ENCODE measurements around the gene CCDC85A. TPM values are rescaled to one million over a fixed set of nuclear protein-coding genes. Genes with fewer than 3 reads are reported as not detected.

The CCDC85A gene
- polyA plus RNA-seq, 1 donor (not counting 4 experiments of a cell fraction or from before 2014, with no cell fraction given), result not detected

GRCh38 chr2:56338232-56338631, 154.4 kb downstream of the CCDC85A start:
- no peak overlapping the region for H2AFZ ChIP-seq (ENCODE audit: control insufficient read depth, low read length)
- TF ChIP-seq CTCF (optimal IDR thresholded peaks at IDR 0.05 in 1 of 3, IDR thresholded peaks at IDR 0.05 in 1 of 3, conservative IDR thresholded peaks at IDR 0.05 in 1 of 3; ENCODE audit: extremely low read depth in 1 of 3, insufficient read depth in 2 of 3, low read length in 3 of 3) (no peak), EZH2 (IDR thresholded peaks at IDR 0.05; ENCODE audit: low read length) (no peak)
- H3K4me1 ChIP-seq (ENCODE audit: control insufficient read depth, extremely low read depth, insufficient read depth, low read length), result no peaks in the 10 kb centered on the region

GRCh38 chr2:56344771-56345170, 161.0 kb downstream of the CCDC85A start:
- no peaks in the 10 kb centered on the region for H3K36me3 ChIP-seq (ENCODE audit: control insufficient read depth in 2 of 2, extremely low read depth in 1 of 2, insufficient read depth in 2 of 2, low read length in 2 of 2)
- H3K4me3 ChIP-seq (ENCODE audit: control insufficient read depth in 2 of 3, extremely low read depth in 1 of 3, insufficient read depth in 2 of 3, low read depth in 1 of 3, low read length in 3 of 3), result no peak overlapping the region
- no peaks in the 10 kb centered on the region for H4K20me1 ChIP-seq (ENCODE audit: control insufficient read depth, extremely low read depth, insufficient read depth, low read length)
- no peak overlapping the region for H3K4me2 ChIP-seq (ENCODE audit: control insufficient read depth, extremely low read depth, insufficient read depth, low read depth, low read length)
- no peaks in the 10 kb centered on the region for H3K9me1 ChIP-seq (ENCODE audit: control insufficient read depth, extremely low read depth, insufficient read depth, low read length)
- H3K4me1 ChIP-seq (ENCODE audit: control insufficient read depth, extremely low read depth, insufficient read depth, low read length), result no peaks in the 10 kb centered on the region
- no peaks in the 10 kb centered on the region for H3K79me2 ChIP-seq (ENCODE audit: control insufficient read depth, insufficient read depth, low read length)
- no peak overlapping the region for H3K27ac ChIP-seq (ENCODE audit: control insufficient read depth, insufficient read depth, low read length)
- FAIRE-seq, result no peak
- H3K9me3 ChIP-seq (ENCODE audit: control insufficient read depth, low read depth, low read length), result no peaks in the 10 kb centered on the region
- H3K9ac ChIP-seq (ENCODE audit: control insufficient read depth, extremely low read depth, insufficient read depth, low read length), result no peak overlapping the region
- TF ChIP-seq CTCF (optimal IDR thresholded peaks at IDR 0.05 in 1 of 3, IDR thresholded peaks at IDR 0.05 in 1 of 3, conservative IDR thresholded peaks at IDR 0.05 in 1 of 3; ENCODE audit: extremely low read depth in 1 of 3, insufficient read depth in 2 of 3, low read length in 3 of 3) (no peak), EZH2 (IDR thresholded peaks at IDR 0.05; ENCODE audit: low read length) (no peak)
- H2AFZ ChIP-seq (ENCODE audit: control insufficient read depth, low read length), result no peak overlapping the region
- H3K27me3 ChIP-seq (ENCODE audit: control insufficient read depth, extremely low read depth, insufficient read depth, low read length), result no peaks in the 10 kb centered on the region
- dilution Hi-C loops (cut with MboI; ENCODE audit: extremely low pct_ligation_motif_present, low sequenced_read_pairs), result no loop called here
- no peak for DNase-seq (ENCODE audit: low read depth, low spot score)

More at GRCh38 chr2:56338232-56338631, 154.4 kb downstream of the CCDC85A start:
- Histone ChIP-seq H3K9me1 (ENCODE audit: control insufficient read depth, extremely low read depth, insufficient read depth, low read length) (no peaks in the 10 kb centered on the region), H3K36me3 (ENCODE audit: control insufficient read depth in 2 of 2, extremely low read depth in 1 of 2, insufficient read depth in 2 of 2, low read length in 2 of 2) (no peaks in the 10 kb centered on the region), H3K9ac (ENCODE audit: control insufficient read depth, extremely low read depth, insufficient read depth, low read length) (no peak overlapping the region), H3K4me2 (ENCODE audit: control insufficient read depth, extremely low read depth, insufficient read depth, low read depth, low read length) (no peak overlapping the region), H3K27ac (ENCODE audit: control insufficient read depth, insufficient read depth, low read length) (no peak overlapping the region), H4K20me1 (ENCODE audit: control insufficient read depth, extremely low read depth, insufficient read depth, low read length) (no peaks in the 10 kb centered on the region), H3K4me3 (ENCODE audit: control insufficient read depth in 2 of 3, extremely low read depth in 1 of 3, insufficient read depth in 2 of 3, low read depth in 1 of 3, low read length in 3 of 3) (no peak overlapping the region), H3K27me3 (ENCODE audit: control insufficient read depth, extremely low read depth, insufficient read depth, low read length) (no peaks in the 10 kb centered on the region), H3K79me2 (ENCODE audit: control insufficient read depth, insufficient read depth, low read length) (no peaks in the 10 kb centered on the region), H3K9me3 (ENCODE audit: control insufficient read depth, low read depth, low read length) (no peaks in the 10 kb centered on the region)
- FAIRE-seq, result no peak
- no peak for DNase-seq (ENCODE audit: low read depth, low spot score)
- dilution Hi-C loops (cut with MboI; ENCODE audit: extremely low pct_ligation_motif_present, low sequenced_read_pairs), result no loop called here

All from keratinocyte (primary cell).